Hematopoietic multipotent progenitor cell treated with erythropoietin and hydrocortisone succinate and interleukin-3 and kit ligand, for 6 days (in vitro differentiated cells): ENCODE results near the gene BEND7.
"Not testable (repeated sequence)": the region's sequence is repeated elsewhere in the genome, so short reads cannot be mapped to it uniquely, and the experiment has no call there.

ENCODE experiments used
- DNase-seq: peaks from one replicate; pipeline ENCODE4 v3.0.0-alpha.2; 2015

BEND7 gene

DNA sequence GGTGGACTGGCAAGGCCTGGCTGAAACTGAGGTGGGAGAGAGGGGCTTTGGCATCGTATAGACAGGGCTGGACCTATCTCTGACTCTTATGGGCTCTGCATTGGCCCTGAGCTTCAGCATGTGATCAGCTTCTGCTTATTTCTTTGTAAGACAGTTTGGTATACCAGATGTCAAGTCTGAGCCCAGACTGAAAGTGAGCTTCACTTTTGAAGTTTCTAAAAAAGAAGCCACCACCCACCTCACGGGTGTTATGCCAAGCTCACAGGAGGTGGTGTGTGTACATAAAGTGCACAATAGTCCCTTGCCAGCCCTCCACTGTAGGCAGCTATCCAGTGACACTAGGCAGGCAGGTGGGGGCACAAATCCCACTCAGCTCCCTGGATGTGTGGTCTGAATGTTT lies 112.1 kb downstream of the BEND7 start:
- no peak for DNase-seq

DNA sequence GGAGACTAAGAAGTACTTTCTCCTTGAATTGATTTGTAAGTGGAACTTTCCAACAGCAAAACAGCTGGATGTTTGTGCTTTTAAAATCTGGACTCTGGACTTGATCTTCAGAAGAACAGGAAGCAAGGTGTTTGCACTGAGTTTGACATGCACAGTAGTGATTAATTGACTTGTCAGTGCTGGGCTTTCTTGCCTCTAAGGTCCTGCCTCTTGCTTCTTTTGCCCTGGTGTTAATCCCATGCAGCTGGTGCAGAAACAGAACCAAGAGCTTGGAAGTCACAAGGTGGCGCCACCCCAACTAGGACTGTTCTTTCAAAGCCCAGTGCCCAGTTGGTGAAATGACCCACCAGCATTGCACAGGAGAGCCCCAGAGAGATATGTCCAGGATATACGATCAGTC lies 114.0 kb downstream of the BEND7 start:
- DNase-seq, result peak; percentile 42

DNA sequence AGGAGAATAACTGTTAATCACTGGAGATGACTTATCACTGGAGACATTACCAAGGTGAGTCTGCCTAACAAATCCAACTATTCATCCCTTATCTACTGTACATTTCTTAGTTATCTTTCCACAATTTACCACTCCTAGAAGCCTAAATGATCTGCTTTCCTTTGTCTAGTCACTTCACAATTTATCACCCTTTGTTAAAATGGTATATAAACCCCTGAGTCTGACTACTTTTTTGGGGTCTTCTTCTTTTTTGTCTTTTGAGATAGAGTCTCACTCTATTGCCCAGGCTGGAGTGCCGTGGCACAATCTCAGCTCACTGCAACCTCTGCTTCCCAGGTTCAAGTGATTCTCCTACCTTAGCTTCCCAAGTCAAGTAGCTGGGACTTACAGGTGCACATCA lies 114.7 kb downstream of the BEND7 start:
- DNase-seq, result no peak

DNA sequence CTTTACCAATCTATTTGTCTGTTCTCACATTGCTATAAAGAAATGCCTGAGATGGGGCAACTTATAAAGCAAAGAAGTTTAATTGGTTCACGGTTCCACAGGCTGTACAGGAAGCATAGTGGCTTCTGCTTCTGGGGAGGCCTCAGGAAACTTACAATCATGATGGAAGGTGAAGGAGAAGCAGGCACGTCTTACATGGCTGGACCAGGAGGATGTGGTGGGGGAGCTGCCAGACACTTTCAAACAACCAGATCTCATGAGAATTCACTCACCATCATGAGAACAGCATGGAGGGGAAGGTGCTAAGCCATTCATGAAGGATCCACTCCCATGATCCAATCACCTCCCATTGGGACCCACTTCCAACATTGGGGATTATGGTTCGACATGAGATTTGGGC lies 115.9 kb downstream of the BEND7 start:
- DNase-seq, result no peak

DNA sequence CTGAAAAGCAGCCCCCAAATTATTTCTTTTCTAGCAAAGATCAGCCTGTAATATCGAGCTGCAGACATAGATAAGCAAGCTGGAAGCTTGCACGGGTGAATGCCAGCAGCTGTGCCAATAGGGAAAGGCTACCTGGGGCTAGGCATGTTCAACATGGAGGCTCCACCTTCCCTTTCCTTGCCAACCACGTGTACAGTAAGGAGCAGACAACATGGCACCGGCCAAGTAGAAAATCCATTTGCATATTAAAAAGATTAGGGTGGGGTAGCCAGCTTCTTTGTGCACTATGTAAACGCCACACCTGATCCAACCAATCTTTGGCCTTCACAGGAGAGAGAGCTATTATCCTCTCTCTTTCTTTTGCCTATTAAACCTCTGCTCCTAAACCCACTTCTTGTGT lies 124.0 kb downstream of the BEND7 start:
- DNase-seq, result peak; percentile 29

DNA sequence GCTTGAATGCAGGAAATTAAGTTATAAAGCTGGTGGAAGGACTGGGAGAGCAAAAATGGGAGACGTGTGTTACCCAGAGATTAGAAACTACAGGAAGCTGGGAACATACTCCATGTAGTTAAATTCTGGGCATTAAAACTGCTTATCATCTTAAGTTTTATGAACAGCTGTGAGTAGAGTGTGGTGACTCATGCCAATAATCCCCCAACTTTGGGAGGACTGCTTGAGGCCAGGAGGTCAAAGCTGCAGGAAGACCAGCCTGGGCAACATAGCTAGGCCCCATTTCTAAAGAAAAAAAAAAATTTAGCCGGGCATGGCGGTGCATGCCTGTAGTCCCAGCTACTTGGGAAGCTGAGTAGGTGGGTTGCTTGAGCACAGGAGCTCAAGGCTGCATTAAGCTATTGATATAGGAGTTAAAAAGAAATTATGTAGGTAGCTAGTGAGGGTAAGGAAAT lies 124.5 kb downstream of the BEND7 start:
- DNase-seq, result peak; percentile 83

DNA sequence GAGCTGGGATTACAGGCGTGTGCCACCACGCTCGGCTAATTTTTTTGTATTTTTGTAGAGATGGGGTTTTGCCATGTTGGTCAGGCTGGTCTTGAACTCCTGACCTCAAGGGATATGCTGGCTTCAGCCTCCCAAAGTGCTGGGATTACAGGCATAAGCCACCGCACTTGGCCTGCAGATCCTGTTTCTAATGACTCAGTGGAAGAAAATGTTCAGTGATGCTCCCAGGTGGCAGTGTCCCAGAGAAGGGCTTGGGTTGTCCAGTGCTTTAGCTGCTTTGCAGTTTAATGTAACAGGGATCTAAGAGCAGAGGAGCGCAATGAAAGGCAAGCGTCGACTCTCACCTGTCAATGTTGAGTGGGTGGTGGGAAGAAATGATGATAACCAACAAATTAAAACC lies 125.4 kb downstream of the BEND7 start:
- DNase-seq, result not testable (repeated sequence)

DNA sequence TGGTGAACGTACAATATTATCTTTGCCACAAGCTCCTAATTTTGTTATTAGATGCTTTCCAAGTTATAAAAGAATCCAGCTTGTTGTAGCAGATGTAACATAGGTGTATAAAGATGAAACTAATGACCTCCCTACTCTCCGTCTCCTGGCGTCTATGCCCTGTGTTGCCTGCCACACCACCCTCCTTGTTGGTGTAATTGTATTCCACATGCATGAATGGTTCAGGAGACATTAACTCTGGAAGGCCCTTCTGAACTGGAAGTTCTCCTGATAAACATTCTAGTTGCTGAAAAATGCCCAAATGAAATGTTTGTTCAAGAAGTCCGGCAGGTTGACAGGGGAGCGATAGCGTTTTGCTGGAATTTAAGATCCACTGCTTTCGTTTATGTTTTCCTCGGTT lies 126.8 kb downstream of the BEND7 start:
- DNase-seq, result no peak

DNA sequence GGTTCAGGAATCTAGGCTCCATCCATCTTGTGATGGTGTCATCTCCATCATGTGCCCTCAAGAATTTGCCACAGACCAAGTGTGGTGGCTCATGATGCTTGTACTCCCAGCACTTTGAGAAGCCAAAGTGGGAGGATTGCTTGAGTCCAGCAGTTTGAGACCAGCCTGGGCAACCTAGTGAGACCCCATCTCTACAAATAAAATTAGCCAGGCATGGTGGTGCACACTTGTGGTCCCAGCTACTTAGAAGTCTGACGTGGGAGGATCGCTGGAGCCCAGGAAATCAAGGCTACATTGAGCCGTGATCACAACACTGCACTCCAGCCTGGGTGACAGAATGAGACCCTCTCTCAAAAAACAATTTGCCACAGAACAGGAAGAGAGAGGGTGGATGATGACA lies 127.7 kb downstream of the BEND7 start:
- DNase-seq, result no peak

DNA sequence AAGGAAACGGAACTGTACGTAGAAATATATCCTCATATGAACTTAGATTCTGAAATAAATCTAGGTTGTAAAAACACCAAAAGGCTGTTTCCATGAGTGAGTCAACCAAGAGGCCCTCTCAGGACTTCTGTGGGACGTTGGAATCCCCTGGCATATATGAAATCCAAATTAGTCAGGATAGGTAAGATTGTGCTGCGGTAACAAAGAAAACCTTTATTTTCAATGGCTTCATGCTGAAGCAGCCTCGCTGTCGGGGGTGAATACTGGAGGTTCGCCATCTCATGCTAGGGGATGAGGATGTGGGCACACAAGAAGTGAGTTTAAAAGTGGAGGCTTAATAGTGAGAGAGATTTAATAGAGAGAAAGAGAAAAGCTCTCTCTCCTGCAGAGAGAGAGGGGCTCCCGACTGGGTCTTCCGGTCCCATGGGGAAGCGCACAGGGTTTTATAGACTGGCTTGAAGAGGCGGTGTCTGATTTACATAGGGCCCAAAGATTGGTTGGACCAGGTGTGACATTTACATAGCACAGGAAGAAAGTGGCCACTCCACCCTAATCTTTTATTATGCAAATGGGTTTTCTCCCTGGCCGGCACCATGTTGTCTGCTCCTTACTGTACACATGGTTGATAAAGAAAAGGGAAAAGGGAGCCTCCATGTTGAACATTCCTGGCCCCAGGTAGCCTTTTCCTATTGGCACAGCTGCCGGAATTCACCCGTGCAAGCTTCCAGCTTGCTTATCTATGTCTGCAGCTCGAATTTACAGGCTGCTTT lies 128.4 kb downstream of the BEND7 start:
- DNase-seq, result no peak

DNA sequence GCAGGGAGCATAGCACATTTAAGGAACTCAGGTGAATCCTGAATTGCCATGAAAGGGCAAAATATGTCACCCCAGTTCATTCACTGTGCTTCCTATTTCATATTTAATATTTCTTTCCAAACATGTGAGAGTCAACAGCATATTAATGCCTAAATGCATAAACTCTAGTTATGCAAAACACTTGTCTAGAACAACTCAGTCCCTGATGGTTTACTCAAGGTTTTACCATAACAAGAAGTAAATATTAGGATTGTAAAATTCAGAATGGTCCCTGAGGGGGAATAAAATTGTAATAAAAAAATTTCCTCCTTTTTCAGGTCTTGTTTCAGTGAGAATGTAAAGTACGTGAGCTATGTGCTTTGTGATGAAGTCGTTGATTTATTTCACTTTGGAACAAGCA lies 129.1 kb downstream of the BEND7 start:
- no peak for DNase-seq

DNA sequence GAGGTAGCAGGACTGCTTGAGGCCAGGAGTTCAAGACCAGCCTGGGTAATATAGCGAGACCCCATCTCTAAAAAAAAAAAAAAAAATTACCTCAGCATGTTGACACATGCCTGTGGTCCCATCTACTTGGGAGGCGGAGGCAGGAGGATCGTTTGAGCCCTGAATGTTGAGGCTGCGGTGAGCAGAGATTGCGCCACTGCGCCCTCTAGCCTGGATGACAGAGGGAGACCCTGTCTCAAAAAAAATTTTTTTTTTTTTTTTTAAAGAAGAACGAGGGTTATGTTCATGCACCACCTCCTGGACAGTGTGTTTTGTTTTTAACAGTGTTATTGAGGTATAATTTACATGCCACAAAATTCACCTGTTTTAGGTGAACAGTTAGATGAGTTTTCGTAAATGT lies 129.6 kb downstream of the BEND7 start:
- DNase-seq, result no peak

DNA sequence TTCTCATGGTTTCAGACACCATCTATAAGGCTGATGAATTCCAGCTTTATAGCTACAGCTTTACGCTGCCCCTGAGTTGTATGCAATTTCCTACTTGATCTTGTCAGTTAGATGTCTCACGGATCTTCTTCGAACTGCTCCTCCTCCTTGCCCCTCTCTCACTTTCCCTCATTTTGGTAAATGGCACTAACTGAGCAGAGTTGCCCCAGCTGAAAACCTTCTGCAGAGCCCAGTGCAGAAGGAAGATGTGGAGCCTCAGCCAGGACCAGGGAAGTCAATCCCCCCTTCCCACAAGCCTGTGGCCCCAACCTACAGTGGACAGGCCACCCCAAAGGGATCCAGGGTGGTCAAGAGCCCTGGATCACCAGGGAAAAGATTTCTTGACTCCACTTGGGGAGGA lies 131.8 kb downstream of the BEND7 start:
- DNase-seq, result no peak

DNA sequence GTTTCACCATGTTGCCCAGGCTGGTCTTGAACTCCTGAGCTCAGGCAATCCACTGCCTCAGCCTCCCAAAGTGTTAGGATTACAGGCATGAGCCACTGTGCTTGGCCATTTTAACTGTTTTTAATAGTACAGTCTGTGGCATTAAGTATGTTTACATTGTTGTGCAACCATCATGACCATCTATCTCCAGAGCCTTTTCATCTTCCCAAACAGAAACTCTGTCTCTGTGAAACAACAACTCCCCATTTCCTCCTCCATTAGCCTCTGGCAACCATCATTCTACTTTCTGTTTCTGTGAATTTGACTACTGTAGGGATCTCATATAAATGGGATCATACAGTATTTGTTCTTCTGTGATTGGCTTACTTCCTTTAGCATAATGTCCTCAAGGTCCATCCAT lies 132.4 kb downstream of the BEND7 start:
- DNase-seq, result no peak

DNA sequence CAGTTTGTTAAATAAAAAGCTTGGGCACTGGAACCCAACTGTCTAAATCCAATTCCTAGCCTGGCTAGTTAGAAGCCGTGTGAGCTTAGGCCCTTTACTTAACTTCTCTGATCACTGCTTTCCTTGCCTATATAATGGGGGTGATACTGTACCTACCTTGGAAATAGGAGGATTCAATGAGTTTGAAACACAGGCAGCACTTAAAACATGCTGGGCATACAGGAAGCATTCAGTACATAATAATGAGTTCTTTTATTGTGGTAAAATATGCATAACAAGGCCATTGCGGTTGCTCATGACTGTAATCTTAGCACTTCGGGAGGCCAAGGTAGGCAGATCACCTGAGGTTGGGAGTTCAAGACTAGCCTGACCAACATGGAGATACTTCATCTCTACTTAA lies 133.3 kb downstream of the BEND7 start:
- no peak for DNase-seq

DNA sequence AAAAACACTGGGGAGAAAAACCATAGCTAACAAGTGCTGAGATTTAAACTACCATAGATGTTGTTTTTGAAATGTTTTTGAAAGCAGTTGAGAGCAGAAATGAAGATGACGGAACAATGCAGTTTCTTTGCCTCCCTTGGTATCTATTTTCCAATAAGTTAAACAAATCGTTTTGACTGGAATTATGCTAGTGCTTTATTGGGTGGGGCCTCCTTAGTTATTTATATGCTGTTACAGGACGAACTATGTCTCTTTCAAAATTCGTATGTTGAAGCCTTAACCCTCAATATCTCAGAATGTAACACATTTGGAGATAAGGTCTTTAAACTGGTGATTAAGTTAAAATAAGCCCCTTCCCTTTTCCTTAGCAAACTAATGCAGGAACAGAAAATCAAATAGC lies 135.2 kb downstream of the BEND7 start:
- no peak for DNase-seq

DNA sequence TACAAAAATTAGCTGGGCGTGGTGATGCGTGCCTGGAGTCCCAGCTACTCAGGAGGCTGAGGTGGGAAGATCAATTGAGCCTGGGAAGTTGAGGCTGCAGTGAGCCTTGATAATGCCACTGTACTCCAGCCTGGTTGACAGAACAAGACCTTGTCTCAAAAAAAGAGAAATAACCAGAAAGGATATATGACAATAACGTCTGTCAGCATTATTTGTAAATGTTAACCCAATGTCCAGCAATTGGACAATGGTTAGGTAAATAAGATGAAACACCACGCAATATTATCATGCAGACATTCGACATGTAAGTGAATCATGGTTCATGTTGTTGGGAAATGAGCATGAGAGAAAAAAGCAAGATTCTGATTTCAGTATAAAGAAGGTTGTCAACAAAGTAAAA lies 136.1 kb downstream of the BEND7 start:
- DNase-seq, result no peak
